Lower leg skin (tissue), 4 donors: ENCODE data around the gene CLDN3. TPM values are rescaled to one million over a fixed set of nuclear protein-coding genes. Genes with fewer than 3 reads are reported as not detected.

Source experiments
- DNase-seq, 2 donors: peaks; one replicate each; pipeline ENCODE4 v3.0.0-alpha.2; 2019; ENCODE audit warnings: low spot score in 2 of 2
- H3K4me3 ChIP-seq: fragments of 200-600 bp; sonication (generic); 2 replicates; pipeline ENCODE4 v1.5.1; 2017; ENCODE audit warnings: mild to moderate bottlenecking, low read depth; ENCODE audit not compliant: poor library complexity, severe bottlenecking
- POLR2A ChIP-seq, 2 donors: fragments of 450-650 bp; IDR thresholded peaks; one replicate each; pipeline ENCODE4 v1.6.1; 2016 to 2017; ENCODE audit warnings: antibody characterized with exemption in 2 of 2, mild to moderate bottlenecking in 1 of 2, moderate library complexity in 1 of 2
- WGBS, 2 donors: methylation state at CpG; one replicate each; pipeline ENCODE4 v1.1.5; 2018; 5-methylcytosine and 5-hydroxymethylcytosine counted together
- intact Hi-C: fragments of 100-400 bp; cut with DNase I; formaldehyde crosslinking; loops from one replicate; pipeline ENCODE4 v1.15.0; 2023; ENCODE audit warnings: low total_unique reads
- total RNA-seq, 4 donors: library from RNA; depleted of rRNA; stranded (reverse); fragments of >200 nt; gene quantifications; one replicate each; pipeline ENCODE4 v1.1.0, GENCODE V29; 2016
- TF ChIP-seq, protein P1 (sequence below), 3 donors: fragments of 450-650 bp; IDR thresholded peaks; one replicate each; pipeline ENCODE4 v1.5.1; 2016; ENCODE audit warnings: antibody characterized with exemption in 3 of 3, mild to moderate bottlenecking in 3 of 3, moderate library complexity in 2 of 3

The CLDN3 gene, protein sequence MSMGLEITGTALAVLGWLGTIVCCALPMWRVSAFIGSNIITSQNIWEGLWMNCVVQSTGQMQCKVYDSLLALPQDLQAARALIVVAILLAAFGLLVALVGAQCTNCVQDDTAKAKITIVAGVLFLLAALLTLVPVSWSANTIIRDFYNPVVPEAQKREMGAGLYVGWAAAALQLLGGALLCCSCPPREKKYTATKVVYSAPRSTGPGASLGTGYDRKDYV
- 10 to 100 TPM; 11.8 to 24.3 (median 19.3) TPM for total RNA-seq

DNA sequence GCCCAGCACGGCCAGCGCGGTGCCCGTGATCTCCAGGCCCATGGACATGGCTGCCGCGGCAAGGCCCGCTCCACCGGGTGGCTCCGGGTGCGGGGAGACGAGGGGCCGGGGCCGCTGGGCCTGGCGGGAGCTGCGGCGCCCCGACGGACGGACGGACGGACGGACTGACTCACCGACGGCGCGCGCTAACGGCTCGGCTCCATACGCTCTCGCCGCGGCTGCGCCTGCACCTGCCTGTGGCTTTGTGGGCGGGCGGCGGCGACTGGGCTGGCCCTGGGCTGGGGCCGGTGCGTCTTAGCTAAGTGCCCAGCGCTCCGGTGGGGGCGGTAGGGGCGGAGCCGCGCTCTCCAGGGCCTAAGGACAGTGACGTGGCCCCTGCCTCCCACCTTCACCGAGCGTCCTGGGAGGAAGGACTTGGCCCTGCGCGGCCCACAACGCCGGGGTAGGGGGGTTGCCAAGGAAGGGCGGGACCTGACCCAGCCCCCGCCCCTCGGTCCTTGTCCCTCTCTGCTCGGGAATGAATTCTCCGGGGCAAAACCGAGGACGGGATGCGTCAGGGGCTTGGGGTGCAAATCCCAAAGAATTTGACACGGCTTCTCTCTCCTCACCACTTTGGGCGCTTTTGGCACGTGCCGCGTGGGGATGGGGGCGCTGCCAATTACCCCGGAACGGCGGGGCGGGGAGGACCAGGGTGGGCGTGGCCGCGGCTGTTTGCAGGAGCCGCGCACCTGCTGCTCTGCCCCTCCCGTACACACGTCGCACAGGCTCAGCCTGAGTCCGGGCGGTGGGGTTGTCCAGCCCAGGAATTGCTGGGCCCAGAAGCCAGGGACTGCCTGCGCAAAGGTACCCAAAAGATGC is at the start of gene CLDN3:
CLDN3 (minus strand) TSS at position 269 of the 858 bp plus-strand sequence; CDS start at position 48, 221 bp downstream.
- no peak for DNase-seq
- WGBS, 2 donors: 2 to 4% methylated on average over 37 to 63 of the region's 82 CpGs
- intact Hi-C loops: no loop called here
- no peak within 1 kb of the TSS for H3K4me3 ChIP-seq
- no peak for TF ChIP-seq POLR2A (IDR thresholded peaks at IDR 0.05)
- TF ChIP-seq, protein P1, sequence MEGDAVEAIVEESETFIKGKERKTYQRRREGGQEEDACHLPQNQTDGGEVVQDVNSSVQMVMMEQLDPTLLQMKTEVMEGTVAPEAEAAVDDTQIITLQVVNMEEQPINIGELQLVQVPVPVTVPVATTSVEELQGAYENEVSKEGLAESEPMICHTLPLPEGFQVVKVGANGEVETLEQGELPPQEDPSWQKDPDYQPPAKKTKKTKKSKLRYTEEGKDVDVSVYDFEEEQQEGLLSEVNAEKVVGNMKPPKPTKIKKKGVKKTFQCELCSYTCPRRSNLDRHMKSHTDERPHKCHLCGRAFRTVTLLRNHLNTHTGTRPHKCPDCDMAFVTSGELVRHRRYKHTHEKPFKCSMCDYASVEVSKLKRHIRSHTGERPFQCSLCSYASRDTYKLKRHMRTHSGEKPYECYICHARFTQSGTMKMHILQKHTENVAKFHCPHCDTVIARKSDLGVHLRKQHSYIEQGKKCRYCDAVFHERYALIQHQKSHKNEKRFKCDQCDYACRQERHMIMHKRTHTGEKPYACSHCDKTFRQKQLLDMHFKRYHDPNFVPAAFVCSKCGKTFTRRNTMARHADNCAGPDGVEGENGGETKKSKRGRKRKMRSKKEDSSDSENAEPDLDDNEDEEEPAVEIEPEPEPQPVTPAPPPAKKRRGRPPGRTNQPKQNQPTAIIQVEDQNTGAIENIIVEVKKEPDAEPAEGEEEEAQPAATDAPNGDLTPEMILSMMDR (IDR thresholded peaks at IDR 0.05): no peak

DNA sequence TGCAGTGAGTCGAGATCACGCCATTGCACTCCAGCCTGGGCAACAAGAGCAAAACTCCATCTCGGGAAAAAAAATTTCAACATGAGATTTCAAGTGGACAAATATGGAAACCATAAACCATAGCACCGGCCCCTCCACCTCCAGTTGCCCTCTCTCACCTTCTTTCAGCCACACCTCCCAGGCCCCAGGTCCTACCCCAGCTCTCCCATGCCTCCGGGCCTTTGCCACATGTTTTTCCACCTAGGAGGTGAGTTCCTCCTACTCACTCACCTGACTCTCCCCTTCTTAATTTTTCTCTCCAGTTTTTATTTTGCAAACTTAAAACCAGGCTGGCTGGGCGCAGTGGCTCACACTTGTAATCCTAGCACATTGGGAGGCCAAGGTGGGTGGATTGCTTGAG is 47.1 kb upstream of the CLDN3 start:
- intact Hi-C loops: no loop called here
- no peak overlapping the region for H3K4me3 ChIP-seq
- WGBS, 2 donors: 91 to 93% methylated on average over 6 of the region's 6 CpGs
- no peak for TF ChIP-seq POLR2A (IDR thresholded peaks at IDR 0.05)
- TF ChIP-seq, protein P1 (IDR thresholded peaks at IDR 0.05): no peak
- DNase-seq: peak in 1 of 2 donors; percentile 67

DNA sequence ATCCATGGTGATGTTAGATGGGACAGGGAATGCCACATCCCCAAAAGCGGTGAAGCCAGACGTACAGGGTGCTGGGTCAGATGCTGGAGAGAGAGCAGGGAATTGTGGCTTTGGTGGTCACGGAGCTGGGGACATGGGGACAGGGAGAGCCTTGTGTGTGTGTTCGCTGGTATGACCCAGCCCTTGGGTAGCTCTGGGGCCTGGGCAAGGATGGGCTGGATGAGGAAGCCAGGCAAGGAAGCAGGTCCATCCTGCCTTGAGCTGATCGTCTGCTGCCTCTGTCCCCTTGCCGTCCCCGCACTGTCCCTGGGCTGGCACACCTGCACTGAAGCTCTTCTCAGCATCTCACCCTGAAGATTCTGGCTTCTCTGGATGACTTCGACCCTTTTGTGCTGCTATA is 45.4 kb upstream of the CLDN3 start:
- intact Hi-C loops: no loop called here
- 80 to 82% methylated on average over 8 of the region's 8 CpGs for WGBS, 2 donors
- DNase-seq: peak in 1 of 2 donors; percentile 31
- no peak for TF ChIP-seq POLR2A (IDR thresholded peaks at IDR 0.05)
- TF ChIP-seq, protein P1 (IDR thresholded peaks at IDR 0.05): no peak
- H3K4me3 ChIP-seq: no peak overlapping the region

DNA sequence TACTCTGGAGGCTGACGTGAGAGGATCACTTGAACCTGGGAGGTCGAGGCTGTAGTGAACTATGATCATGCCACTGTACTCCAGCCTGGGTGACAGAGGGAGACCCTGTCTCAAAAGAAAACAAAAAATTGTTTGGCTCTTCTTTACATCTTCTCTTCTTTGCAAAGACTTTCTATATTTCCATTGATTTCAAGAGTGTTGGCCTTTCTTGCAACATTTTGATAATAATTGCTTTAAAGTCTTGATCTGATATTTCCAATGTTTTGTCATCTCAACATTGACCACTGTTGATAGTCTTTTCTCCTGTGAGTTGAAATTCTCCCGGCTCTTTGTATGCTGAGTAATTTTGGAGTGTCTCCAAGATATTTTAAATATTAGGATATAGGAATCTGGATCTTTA is 42.9 kb upstream of the CLDN3 start:
- TF ChIP-seq, protein P1 (IDR thresholded peaks at IDR 0.05): no peak
- no peak for TF ChIP-seq POLR2A (IDR thresholded peaks at IDR 0.05)
- no peak overlapping the region for H3K4me3 ChIP-seq
- WGBS, 2 donors: 91% methylated on average over 3 of the region's 3 CpGs
- no peak for DNase-seq
- intact Hi-C loops: no loop called here

DNA sequence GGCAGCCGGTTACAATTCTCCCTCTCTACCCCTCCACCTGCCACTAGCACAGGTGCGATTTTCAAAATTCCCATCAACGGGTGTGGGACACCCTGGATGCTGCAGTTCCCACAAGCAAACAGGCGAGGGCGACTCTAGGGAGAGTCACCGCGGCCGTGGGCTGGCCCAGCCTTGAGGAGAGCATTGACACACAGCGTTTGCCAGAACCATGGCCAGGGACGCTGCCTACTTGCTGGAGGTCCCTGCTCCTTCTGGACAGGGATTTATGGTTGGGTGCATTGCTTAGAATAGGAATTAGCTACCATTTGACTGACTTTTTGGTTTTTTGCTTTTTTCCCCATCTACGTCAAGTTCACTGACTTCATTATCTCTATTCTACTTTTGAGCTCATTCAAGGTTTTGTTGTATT is 41.7 kb upstream of the CLDN3 start:
- 10 to 12% methylated on average over 11 of the region's 11 CpGs for WGBS, 2 donors
- DNase-seq: peak in 1 of 2 donors; percentile 94
- TF ChIP-seq, protein P1 (IDR thresholded peaks at IDR 0.05): peak in 2 of 3 donors; percentile 38 to 67
- no peak for TF ChIP-seq POLR2A (IDR thresholded peaks at IDR 0.05)
- H3K4me3 ChIP-seq: no peak overlapping the region
- intact Hi-C loops: no loop called here
